B cell (primary cell): Measurements from ENCODE around the gene F12. TPM values are rescaled to one million over a fixed set of nuclear protein-coding genes. Genes with fewer than 3 reads are reported as not detected.

ENCODE experiments used
- ATAC-seq: fragments of 200-7000 bp; cut with Tn5 transposase; one replicate; pipeline ENCODE4 v1.10.0; 2021; ENCODE audit warnings: low read depth, mild to moderate bottlenecking, moderate number of reproducible peaks, moderate library complexity
- CTCF ChIA-PET: fragments of 350-600 bp; sonication (Branson Sonifier 250); formaldehyde crosslinking; loops from one replicate; lab custom pipeline; 2021; ENCODE audit warnings: antibody characterized with exemption, inconsistent platforms; lab: Charles Lee
- POLR2A ChIA-PET: fragments of 350-600 bp; sonication (Branson Sonifier 250); formaldehyde crosslinking; loops from one replicate; lab custom pipeline; 2021; ENCODE audit warnings: antibody characterized with exemption; lab: Charles Lee
- DNase-seq: peaks from one replicate; pipeline ENCODE4 v3.0.0; 2013
- H2AFZ ChIP-seq: 2 replicates; pipeline ENCODE4 v1.6.1; 2012; ENCODE audit warnings: mild to moderate bottlenecking, low read depth, low read length; ENCODE audit not compliant: insufficient read depth, poor library complexity, severe bottlenecking
- H3K27ac ChIP-seq, 2 donors: 1 replicate in 1 of 2; 2 replicates in 1 of 2; pipeline ENCODE4 v1.5.1; 2012 to 2013; ENCODE audit warnings: low read length in 2 of 2, mild to moderate bottlenecking in 2 of 2, moderate library complexity in 1 of 2
- H3K27me3 ChIP-seq, 4 experiments: fragments of 200-600 bp in 1 of 4; sonication (generic) in 1 of 4; replicated peaks in 1 of 4; 1 replicate in 2 of 4; 2 replicates in 2 of 4; pipeline versions ENCODE4 v1.6.1 to v1.7.0; 2013 to 2016; ENCODE audit warnings: low read length in 3 of 4, mild to moderate bottlenecking in 2 of 4, mixed read lengths in 1 of 4, moderate library complexity in 1 of 4; ENCODE audit not compliant: insufficient read depth in 4 of 4, control insufficient read depth in 3 of 4; ENCODE audit errors: control extremely low read depth in 1 of 4
- H3K36me3 ChIP-seq, 2 experiments: replicated peaks in 1 of 2; 1 replicate in 1 of 2; 2 replicates in 1 of 2; pipeline versions ENCODE4 v1.6.1 to v1.7.1; 2013; ENCODE audit warnings: low read length in 1 of 2; ENCODE audit not compliant: insufficient read depth in 2 of 2, control insufficient read depth in 1 of 2; ENCODE audit errors: control extremely low read depth in 1 of 2, extremely low read depth in 1 of 2
- H3K4me1 ChIP-seq, 2 donors: fragments of 200-600 bp in 1 of 2; sonication (generic) in 1 of 2; 1 replicate in 1 of 2; 2 replicates in 1 of 2; pipeline versions ENCODE4 v1.5.1 to v1.6.1; 2013 to 2017; ENCODE audit warnings: low read length in 2 of 2; ENCODE audit not compliant: control insufficient read depth in 2 of 2, insufficient read depth in 2 of 2
- H3K4me2 ChIP-seq: replicated peaks from 2 replicates; pipeline ENCODE3; 2012; ENCODE audit warnings: mild to moderate bottlenecking, low read depth, low read length; ENCODE audit not compliant: poor library complexity, severe bottlenecking
- H3K4me3 ChIP-seq, 5 experiments: fragments of 200-600 bp in 1 of 5; sonication (generic) in 1 of 5; 1 replicate in 3 of 5; 2 replicates in 2 of 5; pipeline versions ENCODE4 v1.5.1 to v1.7.0; 2011 to 2016; ENCODE audit warnings: low read length in 4 of 5, mild to moderate bottlenecking in 4 of 5, low read depth in 2 of 5, control low read depth in 1 of 5, moderate library complexity in 1 of 5; ENCODE audit not compliant: insufficient read depth in 1 of 5; ENCODE audit errors: control extremely low read depth in 1 of 5, extremely low read depth in 1 of 5
- H3K79me2 ChIP-seq: fragments of 200-600 bp; sonication (generic); one replicate; pipeline ENCODE4 v1.6.0; 2016; ENCODE audit warnings: low read length; ENCODE audit not compliant: control insufficient read depth, insufficient read depth
- H3K9ac ChIP-seq: fragments of 200-600 bp; sonication (generic); 2 replicates; pipeline ENCODE4 v1.6.1; 2017; ENCODE audit warnings: mild to moderate bottlenecking, low read length, moderate library complexity
- H3K9me3 ChIP-seq, 3 donors: one replicate each; pipeline versions ENCODE4 v1.6.1 to v1.7.1; 2013; ENCODE audit warnings: low read length in 2 of 3; ENCODE audit not compliant: control insufficient read depth in 2 of 3, insufficient read depth in 1 of 3; ENCODE audit errors: control extremely low read depth in 1 of 3
- H4K20me1 ChIP-seq: 2 replicates; pipeline ENCODE4 v1.6.0; 2012; ENCODE audit warnings: mild to moderate bottlenecking, low read length; ENCODE audit not compliant: insufficient read depth, control insufficient read depth, poor library complexity, severe bottlenecking
- H3K27ac Mint-ChIP-seq: one replicate; pipeline ENCODE4 v1.8.0; 2021; ENCODE audit warnings: mixed read lengths
- H3K27me3 Mint-ChIP-seq: one replicate; pipeline ENCODE4 v1.8.0; 2021; ENCODE audit warnings: mixed read lengths
- H3K4me1 Mint-ChIP-seq: one replicate; pipeline ENCODE4 v1.8.0; 2021; ENCODE audit warnings: mixed read lengths
- H3K4me3 Mint-ChIP-seq: one replicate; pipeline ENCODE4 v1.8.0; 2021; ENCODE audit warnings: mixed read lengths
- H3K9me3 Mint-ChIP-seq: one replicate; pipeline ENCODE4 v1.8.0; 2022; ENCODE audit warnings: mixed read lengths; ENCODE audit not compliant: insufficient read depth
- EZH2 ChIP-seq: IDR thresholded peaks from 2 replicates; pipeline ENCODE4 v1.6.1; 2012; ENCODE audit warnings: borderline replicate concordance, low read depth, mild to moderate bottlenecking, moderate library complexity, low read length; ENCODE audit not compliant: insufficient read depth, poor library complexity, severe bottlenecking
- WGBS: methylation state at CpG from one replicate; pipeline ENCODE4 v1.1.5; 2013; ENCODE audit warnings: missing lambda C conversion rate; ENCODE audit not compliant: insufficient coverage; 5-methylcytosine and 5-hydroxymethylcytosine counted together
- intact Hi-C: fragments of 100-400 bp; cut with micrococcal nuclease; formaldehyde crosslinking; loops from one replicate; pipeline ENCODE4 v1.10.0; 2022
- polyA plus RNA-seq: library from polyadenylated mRNA; depleted of rRNA; stranded (reverse); fragments of >200 nt; gene quantifications from 2 replicates; pipeline ENCODE4 v1.2.3, GENCODE V29; 2012
- total RNA-seq, 2 donors: library from RNA; stranded (reverse); fragments of 120-200 nt in 1 of 2; gene quantifications; 1 replicate in 1 of 2; 2 replicates in 1 of 2; pipeline versions ENCODE4 v1.2.3 to v1.2.4, GENCODE V29; 2013 to 2022
- TF ChIP-seq, protein P1 (sequence below): fragments of 200-600 bp; IDR thresholded peaks from one replicate; pipeline ENCODE4 v1.8.0; 2022; ENCODE audit warnings: antibody characterized with exemption, mild to moderate bottlenecking

Gene F12
- total and polyA plus RNA-seq, 2 donors (not counting 1 experiment from before 2014, with no cell fraction given), result 3.1 TPM; not detected in 1

DNA sequence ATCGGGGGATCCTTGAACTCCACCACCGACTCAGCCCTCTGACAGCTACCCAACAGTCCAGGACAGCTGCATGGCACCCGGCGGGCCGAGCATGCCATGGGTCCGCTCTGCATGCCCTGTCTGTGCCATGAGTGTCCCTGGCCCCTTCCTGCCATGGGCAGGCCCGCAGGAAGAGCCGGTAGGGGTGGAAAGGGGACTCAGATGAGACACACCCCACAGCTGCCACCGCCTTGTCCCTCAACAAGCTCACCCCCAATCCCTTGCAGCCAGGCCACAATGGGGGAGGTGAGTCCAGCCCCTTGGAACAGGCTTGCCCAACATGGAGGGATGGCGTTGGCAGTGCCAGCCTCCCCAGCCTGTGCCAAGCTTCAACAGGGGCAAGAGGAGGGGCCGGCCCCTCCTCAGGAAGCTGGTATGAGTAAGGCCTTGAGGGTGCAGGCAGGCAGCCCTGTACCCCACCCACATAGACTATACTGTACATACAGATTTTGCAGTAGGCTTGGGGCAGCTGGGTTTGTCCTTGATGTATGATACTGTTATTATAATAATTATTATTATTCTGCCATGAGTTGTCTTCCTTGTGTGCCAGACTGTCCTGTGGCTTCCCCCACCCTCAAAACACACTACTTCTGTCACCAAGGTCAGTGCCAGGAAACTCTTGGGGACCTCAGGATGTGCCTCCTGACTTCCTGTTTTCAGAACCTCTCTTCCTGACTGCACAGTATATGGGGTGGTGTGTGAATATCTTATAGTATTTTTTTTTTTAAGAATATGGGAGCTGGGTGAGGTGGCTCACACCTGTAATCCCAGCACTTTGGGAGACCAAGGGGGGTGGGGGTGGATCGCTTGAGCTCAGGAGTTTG, 37.1 kb downstream of the F12 start:
- TF ChIP-seq EZH2, result no peak
- TF ChIP-seq, protein P1, sequence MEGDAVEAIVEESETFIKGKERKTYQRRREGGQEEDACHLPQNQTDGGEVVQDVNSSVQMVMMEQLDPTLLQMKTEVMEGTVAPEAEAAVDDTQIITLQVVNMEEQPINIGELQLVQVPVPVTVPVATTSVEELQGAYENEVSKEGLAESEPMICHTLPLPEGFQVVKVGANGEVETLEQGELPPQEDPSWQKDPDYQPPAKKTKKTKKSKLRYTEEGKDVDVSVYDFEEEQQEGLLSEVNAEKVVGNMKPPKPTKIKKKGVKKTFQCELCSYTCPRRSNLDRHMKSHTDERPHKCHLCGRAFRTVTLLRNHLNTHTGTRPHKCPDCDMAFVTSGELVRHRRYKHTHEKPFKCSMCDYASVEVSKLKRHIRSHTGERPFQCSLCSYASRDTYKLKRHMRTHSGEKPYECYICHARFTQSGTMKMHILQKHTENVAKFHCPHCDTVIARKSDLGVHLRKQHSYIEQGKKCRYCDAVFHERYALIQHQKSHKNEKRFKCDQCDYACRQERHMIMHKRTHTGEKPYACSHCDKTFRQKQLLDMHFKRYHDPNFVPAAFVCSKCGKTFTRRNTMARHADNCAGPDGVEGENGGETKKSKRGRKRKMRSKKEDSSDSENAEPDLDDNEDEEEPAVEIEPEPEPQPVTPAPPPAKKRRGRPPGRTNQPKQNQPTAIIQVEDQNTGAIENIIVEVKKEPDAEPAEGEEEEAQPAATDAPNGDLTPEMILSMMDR, result no peak
- no peak for DNase-seq
- no peak for ATAC-seq
- Histone ChIP-seq H4K20me1 (peaks cover 47% of the 10 kb centered on the region), H3K4me3 (no peak overlapping the region), H3K27me3 (no peaks in the 10 kb centered on the region), H3K4me2 (peak overlapping the region; percentile 46), H3K36me3 (peaks cover 0 to 44% of the 10 kb centered on the region in 2 experiments), H3K9me3 (no peaks in the 10 kb centered on the region), H2AFZ (no peak overlapping the region), H3K9ac (no peak overlapping the region), H3K27ac (peak overlapping the region; percentile 18 to 35), H3K4me1 (peaks cover 35 to 38% of the 10 kb centered on the region in 2 donors), H3K79me2 (no peaks in the 10 kb centered on the region)
- Mint-ChIP-seq H3K27me3 (no peaks in the 10 kb centered on the region), H3K27ac (peak overlapping the region; percentile 81), H3K4me1 (peaks cover 40% of the 10 kb centered on the region), H3K4me3 (peak overlapping the region; percentile 64), H3K9me3 (no peaks in the 10 kb centered on the region)
- intact Hi-C loops, result no loop called here
- ChIA-PET CTCF (interaction anchor here (0.9 to 5.5 kb wide), 10 partner anchors 10 to 128 kb away, joined by 3 to 60 read pairs (median 6); partner anchors contain the start of genes LMAN2 and RGS14), POLR2A (interaction anchor here (0.9 kb wide), 1 partner anchor 20 kb away, joined by 9 read pairs; no protein-coding TSS in a partner anchor)
- 98% methylated on average over 6 of the region's 12 CpGs for WGBS
